Measurements from ENCODE around the gene MPZL2. TPM values are rescaled to one million over a fixed set of nuclear protein-coding genes. Genes with fewer than 3 reads are reported as not detected.

The MPZL2 gene
- total RNA-seq, 1 donor from 2014 or later, result not detected

Other genes with a start within 250 kb of the MPZL2 start
- gene TMPRSS4, start 187.2 kb downstream of the MPZL2 start, total RNA-seq, result not detected in 2 replicates
- gene SMIM35, start 177.3 kb downstream of the MPZL2 start, total RNA-seq, result not detected in 2 replicates
- 0.16 TPM in 1 of 2 replicates, not detected in the other for gene SCN4B, start 111.5 kb downstream of the MPZL2 start, total RNA-seq
- gene SCN2B, start 87.7 kb downstream of the MPZL2 start, total RNA-seq, result not detected in 2 replicates
- gene JAML, start 39.3 kb downstream of the MPZL2 start, total RNA-seq, result not detected in 2 replicates
- gene MPZL3, start 11.9 kb downstream of the MPZL2 start, total RNA-seq, result not detected in 2 replicates
- gene CD3E, start 40.4 kb upstream of the MPZL2 start, total RNA-seq, result not detected in 2 replicates
- not detected in 2 replicates for gene CD3D, start 78.4 kb upstream of the MPZL2 start, total RNA-seq
- gene CD3G, start 80.0 kb upstream of the MPZL2 start, total RNA-seq, result not detected in 2 replicates
- gene UBE4A, start 95.3 kb upstream of the MPZL2 start, total RNA-seq, result 45.0 and 45.6 TPM in 2 replicates
- 41.3 and 45.2 TPM in 2 replicates for gene ATP5MG, start 137.3 kb upstream of the MPZL2 start, total RNA-seq
- gene KMT2A, start 172.2 kb upstream of the MPZL2 start, total RNA-seq, result 19.3 and 25.0 TPM in 2 replicates

Measured in myocyte (in vitro differentiated cells).